Stomach (tissue), 9 donors: ENCODE results near the gene CLCA4. TPM values are rescaled to one million over a fixed set of nuclear protein-coding genes. Genes with fewer than 3 reads are reported as not detected.
"Not testable (repeated sequence)": the region's sequence is repeated elsewhere in the genome, so short reads cannot be mapped to it uniquely, and the experiment has no call there.

ENCODE experiments used
- DNase-seq, 2 donors: peaks; one replicate each; pipeline versions ENCODE4 v3.0.0 to v3.0.0-alpha.2; 2013 to 2019
- H3K27ac ChIP-seq, 5 donors: fragments of 200-600 bp in 4 of 5; sonication (generic) in 4 of 5; one replicate each; pipeline ENCODE4 v1.5.1; 2013 to 2019; ENCODE audit warnings: mild to moderate bottlenecking in 1 of 5, moderate library complexity in 1 of 5
- H3K27me3 ChIP-seq, 3 donors: fragments of 200-600 bp; sonication (generic); one replicate each; pipeline ENCODE4 v1.5.1; 2017 to 2019; ENCODE audit warnings: mixed run types in 1 of 3
- H3K36me3 ChIP-seq, 4 donors: fragments of 200-600 bp; sonication (generic); 1 replicate in 3 of 4; 2 replicates in 1 of 4; pipeline ENCODE4 v1.5.1; 2016 to 2019
- H3K4me1 ChIP-seq, 4 donors: fragments of 200-600 bp; sonication (generic); one replicate each; pipeline ENCODE4 v1.5.1; 2016 to 2019
- H3K4me3 ChIP-seq, 4 donors: fragments of 200-600 bp; sonication (generic) in 3 of 4; one replicate each; pipeline ENCODE4 v1.5.1; 2016 to 2019; ENCODE audit warnings: mild to moderate bottlenecking in 1 of 4
- H3K9me3 ChIP-seq, 4 donors: fragments of 200-600 bp; sonication (generic); one replicate each; pipeline ENCODE4 v1.5.1; 2016 to 2019
- EP300 ChIP-seq: sonication (generic); formaldehyde crosslinking; IDR thresholded peaks from one replicate; pipeline ENCODE4 v1.6.1; 2017; ENCODE audit warnings: antibody characterized with exemption
- POLR2A ChIP-seq, 4 donors: fragments of 450-650 bp; IDR thresholded peaks; one replicate each; pipeline ENCODE4 v1.6.1; 2016; ENCODE audit warnings: antibody characterized with exemption in 4 of 4, control low read depth in 2 of 4, mild to moderate bottlenecking in 1 of 4, moderate library complexity in 1 of 4
- POLR2AphosphoS5 ChIP-seq, 3 donors: sonication (generic); formaldehyde crosslinking; IDR thresholded peaks; one replicate each; pipeline ENCODE4 v1.6.1; 2016; ENCODE audit warnings: antibody characterized with exemption in 3 of 3
- WGBS, 5 donors: extraction: QIAGEN DNeasy Blood & Tissue Kit in 3 of 5; methylation state at CpG; one replicate each; pipeline versions ENCODE4 v1.1.5 to v1.1.7; 2013 to 2018; 5-methylcytosine and 5-hydroxymethylcytosine counted together
- intact Hi-C: fragments of 100-400 bp; cut with DNase I; formaldehyde crosslinking; loops from one replicate; pipeline ENCODE4 v1.15.1; 2023; ENCODE audit warnings: low total_unique reads
- polyA plus RNA-seq, 3 donors: library from polyadenylated mRNA; stranded (reverse); fragments of 200-250 nt; gene quantifications; one replicate each; pipeline ENCODE4 v1.2.3, GENCODE V29; 2013
- total RNA-seq, 5 donors: library from RNA; depleted of rRNA; stranded (reverse); fragments of >200 nt; gene quantifications; one replicate each; pipeline versions ENCODE4 v1.1.0 to v1.2.3, GENCODE V29; 2014 to 2016
- TF ChIP-seq, protein P1 (sequence below), 7 experiments: fragments of 450-650 bp in 4 of 7; fragments of 200-600 bp in 3 of 7; sonication (generic) in 3 of 7; IDR thresholded peaks; one replicate each; pipeline ENCODE4 v1.5.1; 2016 to 2019; ENCODE audit warnings: antibody characterized with exemption in 7 of 7, control low read depth in 2 of 7, mild to moderate bottlenecking in 1 of 7
- donor health status: healthy with polysubstance abuse.
- donor health status: Bipolar disorder and iron deficiency.
- donor health status: healthy.

Gene CLCA4
- total and polyA plus RNA-seq, 8 donors = 0.46 to 142 (median 1.1) TPM; not detected in 5

DNA sequence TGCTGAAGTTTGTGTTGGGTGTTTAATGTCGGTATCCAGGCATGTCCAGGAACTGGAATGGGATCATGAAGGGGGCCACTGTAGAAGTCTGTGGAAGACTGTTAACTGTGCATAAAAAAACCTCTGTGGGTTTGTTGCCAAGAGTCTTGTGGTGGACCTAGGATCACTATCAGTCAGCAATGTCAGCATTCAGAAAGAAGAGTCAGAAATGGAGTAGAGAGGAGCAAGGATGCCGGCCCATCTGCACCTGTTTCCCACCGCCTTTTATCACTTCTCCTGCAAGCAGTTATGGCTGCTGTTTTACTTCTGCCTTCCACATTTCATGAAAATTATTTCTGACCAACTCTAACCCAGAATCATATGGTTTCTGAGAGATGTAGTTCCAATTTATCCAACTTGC lies 36.7 kb downstream of the CLCA4 start:
- WGBS, 5 donors = 64 to 86% (median 84%) methylated on average over 3 of the region's 3 CpGs
- intact Hi-C loops = no loop called here
- Histone ChIP-seq H3K27ac (no peak overlapping the region), H3K27me3 (no peaks in the 10 kb centered on the region), H3K4me3 (no peak overlapping the region), H3K9me3 (no peaks in the 10 kb centered on the region), H3K4me1 (no peaks in the 10 kb centered on the region), H3K36me3 (no peaks in the 10 kb centered on the region)
- no peak for DNase-seq
- TF ChIP-seq POLR2A (IDR thresholded peaks at IDR 0.05) (no peak), POLR2AphosphoS5 (IDR thresholded peaks at IDR 0.05) (no peak), EP300 (no peak)
- TF ChIP-seq, protein P1, sequence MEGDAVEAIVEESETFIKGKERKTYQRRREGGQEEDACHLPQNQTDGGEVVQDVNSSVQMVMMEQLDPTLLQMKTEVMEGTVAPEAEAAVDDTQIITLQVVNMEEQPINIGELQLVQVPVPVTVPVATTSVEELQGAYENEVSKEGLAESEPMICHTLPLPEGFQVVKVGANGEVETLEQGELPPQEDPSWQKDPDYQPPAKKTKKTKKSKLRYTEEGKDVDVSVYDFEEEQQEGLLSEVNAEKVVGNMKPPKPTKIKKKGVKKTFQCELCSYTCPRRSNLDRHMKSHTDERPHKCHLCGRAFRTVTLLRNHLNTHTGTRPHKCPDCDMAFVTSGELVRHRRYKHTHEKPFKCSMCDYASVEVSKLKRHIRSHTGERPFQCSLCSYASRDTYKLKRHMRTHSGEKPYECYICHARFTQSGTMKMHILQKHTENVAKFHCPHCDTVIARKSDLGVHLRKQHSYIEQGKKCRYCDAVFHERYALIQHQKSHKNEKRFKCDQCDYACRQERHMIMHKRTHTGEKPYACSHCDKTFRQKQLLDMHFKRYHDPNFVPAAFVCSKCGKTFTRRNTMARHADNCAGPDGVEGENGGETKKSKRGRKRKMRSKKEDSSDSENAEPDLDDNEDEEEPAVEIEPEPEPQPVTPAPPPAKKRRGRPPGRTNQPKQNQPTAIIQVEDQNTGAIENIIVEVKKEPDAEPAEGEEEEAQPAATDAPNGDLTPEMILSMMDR (IDR thresholded peaks at IDR 0.05) = no peak

DNA sequence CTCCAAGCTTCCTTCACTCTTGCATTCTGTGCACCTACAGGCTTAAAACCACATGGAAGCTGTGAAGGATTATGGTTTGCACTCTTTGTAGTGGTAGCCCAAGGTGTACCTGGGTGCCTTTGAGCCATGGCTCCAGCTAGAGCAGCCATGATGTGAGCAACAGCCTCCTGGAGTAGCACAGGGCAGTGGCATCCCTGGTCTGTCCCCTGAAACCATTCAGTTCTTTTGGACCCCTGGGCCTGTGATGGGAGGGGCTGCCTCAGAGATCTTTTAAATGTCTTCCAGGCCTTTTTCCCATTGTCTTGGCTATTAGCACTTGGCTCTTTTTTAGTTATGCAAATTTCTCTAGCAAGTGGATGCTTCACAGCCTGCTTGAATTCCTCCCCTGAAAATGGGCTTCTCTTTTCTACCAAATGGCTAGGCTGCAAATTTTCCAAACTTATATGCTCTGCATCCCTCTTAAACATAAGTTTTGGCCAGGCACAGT lies 47.4 kb downstream of the CLCA4 start:
- Histone ChIP-seq H3K4me3 (no peak overlapping the region), H3K27me3 (no peaks in the 10 kb centered on the region), H3K4me1 (no peaks in the 10 kb centered on the region), H3K9me3 (peaks cover 10 to 26% (median 20%) of the 10 kb centered on the region in 4 donors), H3K27ac (no peak overlapping the region), H3K36me3 (no peaks in the 10 kb centered on the region)
- intact Hi-C loops = no loop called here
- DNase-seq = no peak
- TF ChIP-seq EP300 = no peak
- TF ChIP-seq, protein P1 (IDR thresholded peaks at IDR 0.05) = no peak

DNA sequence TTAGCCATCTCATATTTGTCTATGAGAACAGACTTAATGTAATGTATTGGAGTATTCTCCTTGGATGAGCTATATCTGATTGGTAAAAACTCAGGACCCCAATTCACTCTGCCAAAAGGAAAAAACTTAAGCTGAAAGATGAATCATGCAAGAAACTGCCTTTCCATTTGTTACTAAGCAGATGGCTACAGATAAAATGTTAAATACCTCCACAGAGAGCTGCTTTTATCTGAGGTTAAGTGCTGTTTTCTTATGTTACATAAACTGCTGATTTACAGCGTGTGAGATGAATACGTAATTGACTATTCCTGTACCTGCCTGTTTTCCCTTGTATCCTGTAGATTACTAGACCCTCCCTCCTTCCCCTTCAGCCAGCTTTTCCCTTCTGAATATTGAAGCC lies 49.3 kb downstream of the CLCA4 start:
- H3K9me3 ChIP-seq = peaks cover 10 to 26% (median 20%) of the 10 kb centered on the region in 4 donors
- H3K27me3 ChIP-seq = no peaks in the 10 kb centered on the region
- DNase-seq = no peak
- intact Hi-C loops = no loop called here
- H3K36me3 ChIP-seq = no peaks in the 10 kb centered on the region
- TF ChIP-seq POLR2A (IDR thresholded peaks at IDR 0.05) (no peak), EP300 (no peak), POLR2AphosphoS5 (IDR thresholded peaks at IDR 0.05) (no peak)
- TF ChIP-seq, protein P1 (IDR thresholded peaks at IDR 0.05) = no peak
- no peak overlapping the region for H3K4me3 ChIP-seq
- WGBS, 5 donors = 13 to 58% (median 37%) methylated on average over 2 of the region's 2 CpGs
- H3K4me1 ChIP-seq = no peaks in the 10 kb centered on the region
- no peak overlapping the region for H3K27ac ChIP-seq

DNA sequence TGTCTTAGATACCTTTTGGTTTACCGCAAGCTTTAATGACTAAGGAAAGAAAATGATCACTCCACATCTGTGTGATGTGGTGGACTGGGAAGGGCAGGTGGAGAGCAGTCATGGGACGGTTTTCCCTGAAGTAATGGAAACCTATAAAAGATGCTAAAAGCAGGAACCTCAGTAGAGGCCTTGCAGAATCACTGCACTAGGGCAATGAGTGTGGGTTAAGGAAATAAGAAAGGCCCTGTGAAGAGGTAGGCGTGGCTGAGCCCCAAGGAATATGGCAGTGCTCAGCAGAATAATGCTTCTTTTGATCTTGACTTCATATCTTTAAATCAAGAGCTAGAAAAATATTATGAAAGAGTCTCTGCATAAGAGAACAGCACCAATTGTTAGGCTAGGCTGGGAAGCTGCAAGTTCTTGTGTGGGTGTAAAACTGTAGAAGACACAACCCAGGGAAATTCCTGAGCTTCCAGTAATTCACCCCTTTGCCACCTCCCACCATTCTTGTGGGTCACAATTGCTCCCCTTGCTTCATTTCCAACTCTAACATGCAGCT lies 49.9 kb downstream of the CLCA4 start:
- Histone ChIP-seq H3K36me3 (no peaks in the 10 kb centered on the region), H3K9me3 (peaks cover 10 to 26% (median 20%) of the 10 kb centered on the region in 4 donors), H3K27me3 (no peaks in the 10 kb centered on the region), H3K4me1 (no peaks in the 10 kb centered on the region), H3K27ac (no peak overlapping the region), H3K4me3 (no peak overlapping the region)
- intact Hi-C loops = no loop called here
- WGBS, 5 donors = 70 to 80% (median 76%) methylated on average over 3 of the region's 3 CpGs
- DNase-seq = no peak
- TF ChIP-seq POLR2AphosphoS5 (IDR thresholded peaks at IDR 0.05) (no peak), EP300 (no peak), POLR2A (IDR thresholded peaks at IDR 0.05) (no peak)
- TF ChIP-seq, protein P1 (IDR thresholded peaks at IDR 0.05) = no peak

DNA sequence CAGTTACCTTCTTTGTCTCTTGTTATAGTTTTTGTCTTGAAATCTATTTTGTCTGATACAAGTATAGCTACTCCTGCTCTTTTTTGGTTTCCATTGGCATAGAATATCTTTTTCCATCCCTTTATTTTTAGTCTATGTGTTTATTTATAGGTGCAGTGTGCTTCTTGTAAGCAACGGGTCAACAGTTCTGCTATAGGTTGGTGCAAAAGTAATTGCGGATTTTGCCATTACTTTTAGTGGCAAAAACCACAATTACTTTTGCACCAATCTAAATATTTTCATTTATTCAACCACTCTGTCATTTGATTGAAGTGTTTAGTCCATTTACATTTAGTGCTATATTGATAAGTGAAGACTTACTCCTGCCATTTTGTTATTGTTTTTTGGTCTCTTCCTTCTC lies 59.2 kb downstream of the CLCA4 start:
- H3K4me3 ChIP-seq, H3K36me3 ChIP-seq, H3K27ac ChIP-seq, DNase-seq, H3K27me3 ChIP-seq, H3K4me1 ChIP-seq, intact Hi-C loops: not testable (repeated sequence)
- 83 to 93% (median 88%) methylated on average over 2 of the region's 2 CpGs for WGBS, 5 donors
- H3K9me3 ChIP-seq = peaks cover 0 to 32% (median 5%) of the 10 kb centered on the region in 4 donors
